Tibial artery (tissue), 4 donors: Measurements from ENCODE around the gene PNMA6E.
A peak's percentile ranks its signal among the peaks of the same experiment; 100 is the strongest.

ENCODE experiments used
- DNase-seq, 2 donors: peaks; one replicate each; pipeline ENCODE4 v3.0.0-alpha.2; 2019
- H3K27ac ChIP-seq, 2 donors: fragments of 200-600 bp; sonication (generic) in 1 of 2; 1 replicate in 1 of 2; 2 replicates in 1 of 2; pipeline ENCODE4 v1.5.1; 2018 to 2019; ENCODE audit warnings: mild to moderate bottlenecking in 1 of 2
- H3K27me3 ChIP-seq, 2 donors: fragments of 200-600 bp; sonication (generic) in 1 of 2; one replicate each; pipeline versions ENCODE4 v1.5.1 to v1.6.0; 2016 to 2019
- H3K36me3 ChIP-seq, 3 donors: fragments of 200-600 bp; sonication (generic) in 2 of 3; one replicate each; pipeline ENCODE4 v1.5.1; 2016 to 2019; ENCODE audit warnings: mild to moderate bottlenecking in 2 of 3
- H3K4me1 ChIP-seq, 4 donors: fragments of 200-600 bp; sonication (generic) in 2 of 4; 1 replicate in 3 of 4; 2 replicates in 1 of 4; pipeline ENCODE4 v1.5.1; 2016 to 2019
- H3K4me3 ChIP-seq, 2 donors: fragments of 200-600 bp; sonication (generic) in 1 of 2; 1 replicate in 1 of 2; 2 replicates in 1 of 2; pipeline ENCODE4 v1.5.1; 2018 to 2019; ENCODE audit warnings: mild to moderate bottlenecking in 2 of 2
- H3K9me3 ChIP-seq, 3 donors: fragments of 200-600 bp; sonication (generic) in 1 of 3; one replicate each; pipeline ENCODE4 v1.5.1; 2016 to 2019
- CTCF ChIP-seq, 2 experiments: fragments of 200-600 bp in 1 of 2; fragments of 450-650 bp in 1 of 2; IDR thresholded peaks; one replicate each; pipeline ENCODE4 v1.5.1; 2017 to 2019; ENCODE audit warnings: antibody characterized with exemption in 2 of 2, mild to moderate bottlenecking in 1 of 2, moderate library complexity in 1 of 2
- intact Hi-C: fragments of 100-400 bp; cut with DNase I; formaldehyde crosslinking; loops from one replicate; pipeline ENCODE4 v1.15.0; 2023; ENCODE audit warnings: low total_unique reads

Gene PNMA6E

GRCh38 chrX:153412746-153413720, 11.9 kb upstream of the PNMA6E start:
- intact Hi-C loops, result no loop called here
- Histone ChIP-seq H3K36me3 (no peaks in the 10 kb centered on the region), H3K9me3 (no peaks in the 10 kb centered on the region), H3K27ac (no peak overlapping the region), H3K4me3 (no peak overlapping the region), H3K4me1 (peaks cover 0 to 12% (median 8%) of the 10 kb centered on the region in 4 donors), H3K27me3 (peaks cover 0 to 3% of the 10 kb centered on the region in 2 donors)
- TF ChIP-seq CTCF (IDR thresholded peaks at IDR 0.05), result no peak
- DNase-seq, result no peak

- peaks cover 0 to 12% (median 8%) of the 10 kb centered on the region in 4 donors for H3K4me1 ChIP-seq
- H3K27me3 ChIP-seq, result peaks cover 0 to 3% of the 10 kb centered on the region in 2 donors
- intact Hi-C loops, result no loop called here
- no peak overlapping the region for H3K27ac ChIP-seq
- DNase-seq, result no peak
- no peak for TF ChIP-seq CTCF (IDR thresholded peaks at IDR 0.05)
- H3K9me3 ChIP-seq, result no peaks in the 10 kb centered on the region
- H3K36me3 ChIP-seq, result no peaks in the 10 kb centered on the region
- peak overlapping the region; percentile 44 to 57 for H3K4me3 ChIP-seq
These were observed 10.9 kb upstream of the PNMA6E start for GRCh38 chrX:153411988-153412574.

GRCh38 chrX:153411255-153411987, 10.3 kb upstream of the PNMA6E start, which contains the start of gene ZFP92:
Gene ZFP92, plus strand, starts transcription at chrX:153411472. Its CDS starts 6,851 bp downstream, at chrX:153418323.
- Histone ChIP-seq H3K27me3 (peaks cover 0 to 3% of the 10 kb centered on the region in 2 donors), H3K36me3 (no peaks in the 10 kb centered on the region), H3K9me3 (no peaks in the 10 kb centered on the region), H3K27ac (no peak within 1 kb of the TSS), H3K4me1 (peaks cover 0 to 12% (median 8%) of the 10 kb centered on the region in 4 donors), H3K4me3 (peak within 1 kb of the TSS; percentile 44 to 57)
- no peak for TF ChIP-seq CTCF (IDR thresholded peaks at IDR 0.05)
- intact Hi-C loops, result no loop called here
- DNase-seq, result no peak

- intact Hi-C loops, result no loop called here
- Histone ChIP-seq H3K27me3 (peaks cover 0 to 3% of the 10 kb centered on the region in 2 donors), H3K27ac (no peak overlapping the region), H3K4me1 (peaks cover 0 to 12% (median 8%) of the 10 kb centered on the region in 4 donors), H3K36me3 (no peaks in the 10 kb centered on the region), H3K4me3 (peak overlapping the region; percentile 44 to 57), H3K9me3 (no peaks in the 10 kb centered on the region)
- DNase-seq, result no peak
- no peak for TF ChIP-seq CTCF (IDR thresholded peaks at IDR 0.05)
These were observed 9.7 kb upstream of the PNMA6E start for GRCh38 chrX:153410888-153411254.

GRCh38 chrX:153410373-153410772, 9.2 kb upstream of the PNMA6E start:
- no peak for TF ChIP-seq CTCF (IDR thresholded peaks at IDR 0.05)
- H3K9me3 ChIP-seq, result no peaks in the 10 kb centered on the region
- no peak overlapping the region for H3K27ac ChIP-seq
- peaks cover 0 to 3% of the 10 kb centered on the region in 2 donors for H3K27me3 ChIP-seq
- DNase-seq, result no peak
- peaks cover 0 to 12% (median 8%) of the 10 kb centered on the region in 4 donors for H3K4me1 ChIP-seq
- H3K36me3 ChIP-seq, result no peaks in the 10 kb centered on the region
- intact Hi-C loops, result no loop called here
- no peak overlapping the region for H3K4me3 ChIP-seq
